Esophagus muscularis mucosa (tissue), 4 donors: ENCODE data around the gene DNAH17. TPM values are rescaled to one million over a fixed set of nuclear protein-coding genes. Genes with fewer than 3 reads are reported as not detected.

ENCODE experiments used
- DNase-seq: peaks from one replicate; pipeline ENCODE4 v3.0.0-alpha.2; 2017; ENCODE audit errors: extremely low spot score
- H3K27ac ChIP-seq, 4 donors: fragments of 200-600 bp; sonication (generic); replicated peaks in 1 of 4; 1 replicate in 3 of 4; 2 replicates in 1 of 4; pipeline ENCODE4 v1.5.1; 2016 to 2019; ENCODE audit warnings: mild to moderate bottlenecking in 1 of 4
- H3K27me3 ChIP-seq, 4 donors: fragments of 200-600 bp; sonication (generic); one replicate each; pipeline versions ENCODE4 v1.5.1 to v1.6.0; 2016 to 2019
- H3K36me3 ChIP-seq, 4 donors: fragments of 200-600 bp; sonication (generic); one replicate each; pipeline ENCODE4 v1.5.1; 2016 to 2019
- H3K4me1 ChIP-seq, 4 donors: fragments of 200-600 bp; sonication (generic); one replicate each; pipeline ENCODE4 v1.5.1; 2016 to 2019
- H3K4me3 ChIP-seq, 4 donors: fragments of 200-600 bp; sonication (generic); 1 replicate in 2 of 4; 2 replicates in 2 of 4; pipeline ENCODE4 v1.5.1; 2016 to 2019; ENCODE audit warnings: mild to moderate bottlenecking in 4 of 4, moderate library complexity in 1 of 4
- H3K9me3 ChIP-seq, 4 donors: fragments of 200-600 bp; sonication (generic); 1 replicate in 3 of 4; 2 replicates in 1 of 4; pipeline ENCODE4 v1.5.1; 2016 to 2019
- EP300 ChIP-seq: sonication (generic); formaldehyde crosslinking; IDR thresholded peaks from one replicate; pipeline ENCODE4 v1.6.1; 2017; ENCODE audit warnings: antibody characterized with exemption
- POLR2A ChIP-seq: fragments of 450-650 bp; IDR thresholded peaks from one replicate; pipeline ENCODE4 v1.6.1; 2017; ENCODE audit warnings: antibody characterized with exemption, moderate library complexity, mild to moderate bottlenecking, low read depth
- POLR2AphosphoS5 ChIP-seq, 2 donors: sonication (generic); formaldehyde crosslinking; IDR thresholded peaks; one replicate each; pipeline ENCODE4 v1.6.1; 2017; ENCODE audit warnings: antibody characterized with exemption in 2 of 2
- WGBS: methylation state at CpG from one replicate; pipeline ENCODE4 v1.1.5; 2018; 5-methylcytosine and 5-hydroxymethylcytosine counted together
- intact Hi-C: fragments of 100-400 bp; cut with DNase I; formaldehyde crosslinking; loops from one replicate; pipeline ENCODE4 v1.15.1; 2023
- total RNA-seq, 4 donors: library from RNA; depleted of rRNA; stranded (reverse); fragments of >200 nt; gene quantifications; one replicate each; pipeline versions ENCODE4 v1.1.0 to v1.2.1, GENCODE V29; 2016
- TF ChIP-seq, protein P1 (sequence below), 3 experiments: fragments of 200-600 bp in 2 of 3; fragments of 450-650 bp in 1 of 3; sonication (generic) in 2 of 3; IDR thresholded peaks; one replicate each; pipeline ENCODE4 v1.5.1; 2017 to 2019; ENCODE audit warnings: antibody characterized with exemption in 3 of 3, mild to moderate bottlenecking in 2 of 3, moderate library complexity in 1 of 3

Gene DNAH17
- total RNA-seq, 4 donors from 2014 or later, result not detected

DNA sequence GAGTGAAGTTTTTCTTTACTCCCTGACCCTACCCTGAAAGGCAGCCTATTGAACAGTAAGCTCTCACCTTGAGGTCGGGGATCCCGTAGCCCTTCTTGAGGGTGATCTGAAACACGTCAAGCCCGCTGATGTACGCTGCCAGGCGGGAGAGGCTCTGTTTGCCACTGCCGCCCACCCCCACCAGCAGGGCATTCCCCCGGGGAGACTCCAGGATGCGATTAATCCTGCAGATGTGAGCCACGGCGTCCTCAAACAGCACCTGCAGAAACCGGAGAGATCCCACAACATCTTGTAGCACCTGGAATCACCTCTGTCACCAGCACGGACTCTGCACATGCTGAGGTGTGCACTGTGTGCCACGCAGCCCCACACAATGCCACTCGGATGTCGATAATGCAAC lies 102.0 kb downstream of the DNAH17 start:
- Histone ChIP-seq H3K4me3 (no peak overlapping the region), H3K4me1 (no peaks in the 10 kb centered on the region), H3K27ac (no peak overlapping the region), H3K9me3 (no peaks in the 10 kb centered on the region), H3K27me3 (peaks cover 0 to 16% (median 0%) of the 10 kb centered on the region in 4 donors), H3K36me3 (no peaks in the 10 kb centered on the region)
- DNase-seq, result no peak
- TF ChIP-seq EP300 (no peak), POLR2A (no peak), POLR2AphosphoS5 (IDR thresholded peaks at IDR 0.05) (no peak)
- TF ChIP-seq, protein P1, sequence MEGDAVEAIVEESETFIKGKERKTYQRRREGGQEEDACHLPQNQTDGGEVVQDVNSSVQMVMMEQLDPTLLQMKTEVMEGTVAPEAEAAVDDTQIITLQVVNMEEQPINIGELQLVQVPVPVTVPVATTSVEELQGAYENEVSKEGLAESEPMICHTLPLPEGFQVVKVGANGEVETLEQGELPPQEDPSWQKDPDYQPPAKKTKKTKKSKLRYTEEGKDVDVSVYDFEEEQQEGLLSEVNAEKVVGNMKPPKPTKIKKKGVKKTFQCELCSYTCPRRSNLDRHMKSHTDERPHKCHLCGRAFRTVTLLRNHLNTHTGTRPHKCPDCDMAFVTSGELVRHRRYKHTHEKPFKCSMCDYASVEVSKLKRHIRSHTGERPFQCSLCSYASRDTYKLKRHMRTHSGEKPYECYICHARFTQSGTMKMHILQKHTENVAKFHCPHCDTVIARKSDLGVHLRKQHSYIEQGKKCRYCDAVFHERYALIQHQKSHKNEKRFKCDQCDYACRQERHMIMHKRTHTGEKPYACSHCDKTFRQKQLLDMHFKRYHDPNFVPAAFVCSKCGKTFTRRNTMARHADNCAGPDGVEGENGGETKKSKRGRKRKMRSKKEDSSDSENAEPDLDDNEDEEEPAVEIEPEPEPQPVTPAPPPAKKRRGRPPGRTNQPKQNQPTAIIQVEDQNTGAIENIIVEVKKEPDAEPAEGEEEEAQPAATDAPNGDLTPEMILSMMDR (IDR thresholded peaks at IDR 0.05), result no peak
- intact Hi-C loops, result no loop called here
- WGBS, result 83% methylated on average over 14 of the region's 16 CpGs

DNA sequence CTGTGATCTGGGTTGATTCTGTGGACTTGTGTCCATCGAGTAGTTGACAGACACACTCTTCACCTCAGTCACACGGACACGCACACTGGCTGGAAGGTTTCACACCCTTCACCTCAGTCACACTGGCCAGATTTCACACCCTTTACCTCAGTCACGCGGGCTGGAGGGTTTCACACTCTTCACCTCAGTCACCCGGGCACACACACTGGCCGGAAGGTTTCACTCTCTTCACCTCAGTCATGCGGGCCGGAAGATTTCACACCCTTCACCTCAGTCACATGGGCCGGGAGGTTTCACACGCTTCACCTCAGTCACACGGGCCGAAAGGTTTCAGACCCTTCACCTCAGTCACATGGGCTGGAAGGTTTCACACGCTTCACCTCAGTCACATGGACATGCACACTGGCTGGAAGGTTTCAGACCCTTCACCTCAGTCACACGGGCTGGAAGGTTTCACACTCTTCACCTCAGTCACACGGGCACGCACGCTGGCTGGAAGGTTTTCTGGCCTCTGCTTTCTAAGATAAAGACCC lies 102.5 kb downstream of the DNAH17 start:
- H3K4me3 ChIP-seq, result no peak overlapping the region
- peaks cover 0 to 16% (median 0%) of the 10 kb centered on the region in 4 donors for H3K27me3 ChIP-seq
- WGBS, result 67% methylated on average over 16 of the region's 18 CpGs
- no peaks in the 10 kb centered on the region for H3K36me3 ChIP-seq
- H3K9me3 ChIP-seq, result no peaks in the 10 kb centered on the region
- intact Hi-C loops, result no loop called here
- TF ChIP-seq EP300, result no peak
- TF ChIP-seq, protein P1 (IDR thresholded peaks at IDR 0.05), result no peak
- no peak for TF ChIP-seq POLR2A
- TF ChIP-seq POLR2AphosphoS5 (IDR thresholded peaks at IDR 0.05), result no peak
- no peak overlapping the region for H3K27ac ChIP-seq
- H3K4me1 ChIP-seq, result no peaks in the 10 kb centered on the region
- no peak for DNase-seq

DNA sequence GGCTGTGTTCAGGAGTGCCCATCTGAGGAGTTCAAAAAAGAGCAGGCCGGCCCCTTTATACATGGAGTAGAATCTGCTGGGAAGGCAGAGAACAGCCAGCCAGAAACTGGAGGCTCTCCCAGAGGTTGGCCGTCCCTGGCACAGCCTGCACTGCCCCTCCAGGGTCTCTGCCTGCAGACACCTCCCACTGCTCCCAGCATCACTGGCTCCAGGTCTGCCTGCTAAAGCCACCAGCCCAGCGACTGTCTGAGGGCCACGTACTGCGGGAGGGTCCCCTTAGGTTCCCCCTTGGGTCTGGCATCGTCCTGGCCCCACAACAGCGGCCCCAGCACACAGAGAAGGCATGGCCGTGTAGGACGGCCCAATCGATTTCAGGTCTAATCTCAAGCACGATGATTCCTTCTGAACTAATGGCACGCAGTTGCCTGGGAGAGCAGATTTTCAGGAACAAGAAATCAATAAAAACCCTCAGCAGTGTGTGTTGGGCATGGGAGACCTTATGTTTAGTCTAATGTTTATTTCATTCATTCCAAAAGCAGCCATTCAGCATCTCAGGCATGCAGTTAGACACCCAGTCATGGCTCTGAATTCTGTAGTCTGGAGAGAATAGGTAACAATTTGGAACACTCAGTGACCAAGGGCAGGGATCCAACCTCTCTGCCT lies 103.1 kb downstream of the DNAH17 start:
- Histone ChIP-seq H3K4me1 (no peaks in the 10 kb centered on the region), H3K27ac (no peak overlapping the region)
- intact Hi-C loops, result no loop called here

DNA sequence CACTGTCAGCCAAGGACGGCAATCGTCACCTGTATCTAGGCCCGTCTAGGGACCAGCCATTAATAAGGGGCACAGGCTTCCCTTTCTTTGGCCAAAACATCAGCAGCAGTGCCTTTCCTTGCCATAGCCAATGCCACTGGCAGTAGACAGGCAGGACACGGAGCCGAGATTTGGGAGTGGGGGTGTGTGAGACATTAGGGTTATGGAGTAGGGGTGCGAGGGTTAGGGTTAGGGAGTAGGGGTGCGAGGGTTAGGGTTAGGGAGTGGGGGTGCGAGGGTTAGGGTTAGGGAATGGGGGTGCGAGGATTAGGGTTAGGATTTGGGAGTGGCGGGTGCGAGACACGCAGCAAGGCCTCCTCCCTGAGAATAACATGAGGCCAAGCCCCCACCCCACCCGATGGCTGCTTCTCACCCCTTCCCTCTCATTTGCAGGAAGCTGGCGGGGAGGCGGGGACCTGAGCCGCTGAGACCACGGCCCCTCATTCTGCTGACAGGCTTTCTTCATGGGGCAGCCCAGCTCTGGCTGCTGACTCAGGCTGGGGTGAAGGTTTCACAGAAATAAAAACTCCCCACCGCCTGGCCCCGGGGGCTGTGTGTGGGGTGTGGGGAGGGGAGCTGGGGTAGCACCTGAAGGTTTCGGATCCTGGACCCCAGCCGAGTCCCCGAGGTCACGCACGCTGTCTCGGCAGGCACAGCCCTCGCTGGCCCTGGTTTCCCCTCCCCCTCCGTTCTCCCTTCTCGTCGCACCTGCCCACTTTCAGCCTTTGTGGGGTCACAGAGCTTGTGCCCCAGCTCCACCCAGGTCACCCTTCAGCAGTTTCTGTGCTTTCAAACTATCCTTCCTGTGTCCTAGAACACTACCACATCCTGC lies 104.9 kb downstream of the DNAH17 start:
- Histone ChIP-seq H3K27ac (no peak overlapping the region), H3K27me3 (peaks cover 0 to 16% (median 0%) of the 10 kb centered on the region in 4 donors), H3K36me3 (no peaks in the 10 kb centered on the region), H3K4me3 (no peak overlapping the region), H3K4me1 (no peaks in the 10 kb centered on the region), H3K9me3 (no peaks in the 10 kb centered on the region)
- intact Hi-C loops, result no loop called here
- TF ChIP-seq POLR2A (no peak), EP300 (no peak), POLR2AphosphoS5 (IDR thresholded peaks at IDR 0.05) (no peak)
- TF ChIP-seq, protein P1 (IDR thresholded peaks at IDR 0.05), result no peak
- DNase-seq, result no peak
- 86% methylated on average over 28 of the region's 29 CpGs for WGBS

More for the DNA sequence above, 103.1 kb downstream of the DNAH17 start:
- no peak for TF ChIP-seq POLR2AphosphoS5 (IDR thresholded peaks at IDR 0.05)
- TF ChIP-seq EP300, result no peak
- TF ChIP-seq POLR2A, result no peak
- TF ChIP-seq, protein P1 (IDR thresholded peaks at IDR 0.05), result no peak
- no peak for DNase-seq
- WGBS, result 84% methylated on average over 5 of the region's 12 CpGs
- H3K27me3 ChIP-seq, result peaks cover 0 to 16% (median 0%) of the 10 kb centered on the region in 4 donors
- no peaks in the 10 kb centered on the region for H3K9me3 ChIP-seq
- no peaks in the 10 kb centered on the region for H3K36me3 ChIP-seq
- no peak overlapping the region for H3K4me3 ChIP-seq
